ENCODE results near the gene HTRA1.

HTRA1 gene

DNA sequence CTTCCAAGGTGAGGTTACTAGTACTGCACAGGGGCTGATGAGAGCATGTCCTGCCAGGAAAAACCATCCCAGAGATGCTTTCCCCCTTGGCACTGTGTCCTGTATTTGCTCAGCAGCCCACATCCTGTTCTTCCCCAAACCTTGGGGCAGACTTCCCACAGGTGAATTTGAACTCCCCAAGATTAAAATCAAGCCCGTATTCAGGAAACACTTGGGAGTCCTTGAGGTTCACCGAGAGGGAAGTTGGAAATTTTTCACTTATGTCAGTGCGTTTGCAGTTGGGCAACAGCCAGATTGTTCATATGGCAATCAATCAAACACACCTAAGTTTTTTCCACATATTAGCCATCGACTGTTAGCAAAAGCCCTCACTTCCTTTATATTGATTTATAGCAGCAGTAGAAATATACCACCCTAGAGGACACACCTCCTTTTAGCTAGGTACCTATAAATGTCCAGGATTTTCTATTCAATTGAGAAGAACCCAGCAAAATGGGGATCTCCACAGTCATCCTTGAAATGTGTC lies 99.0 kb downstream of the HTRA1 start, which contains the start of gene DMBT1:
DMBT1 (plus strand) TSS at position 476 of the 526 bp plus-strand sequence; CDS start at position 493, 17 bp downstream.
- DNase-seq, result no peak

DNA sequence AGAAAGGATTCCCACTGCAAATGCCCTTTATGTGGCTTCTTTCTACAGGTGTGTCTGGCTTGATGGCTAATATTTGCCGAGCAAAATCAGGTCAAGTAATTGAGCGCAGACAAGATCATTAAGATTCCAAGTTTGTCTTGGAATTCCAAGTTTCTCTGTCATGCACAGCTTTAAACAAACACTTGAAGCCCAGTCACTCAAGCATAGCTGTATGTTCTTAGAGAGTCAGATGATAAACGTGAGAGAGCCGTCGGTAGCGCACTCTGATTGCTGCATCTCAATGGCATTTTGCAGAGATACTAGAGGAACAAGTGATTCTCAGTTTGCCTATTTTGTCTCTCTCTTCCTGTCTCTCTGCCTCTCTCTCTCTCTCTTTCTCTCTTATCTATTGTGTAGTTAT lies 99.9 kb downstream of the HTRA1 start:
- DNase-seq, result no peak

DNA sequence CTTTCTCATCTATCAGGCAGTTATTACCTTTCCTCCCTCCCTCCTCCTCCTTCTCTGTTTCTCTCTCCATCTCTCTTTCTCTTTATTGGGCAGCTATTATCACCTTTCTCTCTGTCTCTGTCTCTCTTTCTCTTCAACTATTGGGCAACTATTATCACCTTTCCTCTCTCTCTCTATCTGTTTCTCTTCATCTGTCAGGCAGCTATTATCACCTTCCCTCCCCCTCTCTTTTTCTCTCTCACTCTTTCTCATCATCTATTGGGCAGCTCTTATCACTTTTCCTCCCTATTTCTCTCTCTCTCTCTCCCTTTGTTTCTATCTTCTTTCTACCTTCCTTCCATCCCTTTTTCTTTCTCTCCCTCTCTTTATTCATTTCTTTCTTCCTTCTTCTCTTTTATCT lies 100.4 kb downstream of the HTRA1 start:
- no peak for DNase-seq
